ENCODE measurements around the gene MED17. TPM values are rescaled to one million over a fixed set of nuclear protein-coding genes. Genes with fewer than 3 reads are reported as not detected.

The MED17 gene
- total RNA-seq, 1 experiment from 2014 or later, result 26.9 TPM

DNA sequence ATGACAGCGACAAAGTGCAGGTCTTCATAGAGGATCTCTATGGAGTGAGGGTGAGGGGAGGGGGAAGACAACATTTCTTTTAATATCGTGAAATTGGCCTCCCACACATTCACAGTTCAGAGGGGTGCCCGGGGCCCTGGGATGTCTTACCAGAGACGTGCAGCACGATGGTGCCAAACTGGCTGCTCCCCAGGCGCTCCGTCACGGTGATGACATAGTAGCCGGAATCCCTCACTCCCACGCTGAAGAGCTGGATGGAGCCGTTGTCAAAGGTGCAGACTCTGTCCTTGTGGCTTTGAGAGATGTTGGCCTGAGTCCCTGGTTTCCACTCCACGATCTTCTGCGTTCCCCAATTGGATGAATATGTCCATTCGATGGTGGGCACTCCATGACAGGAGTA is 36.8 kb downstream of the MED17 start:
- Histone ChIP-seq H2AFZ (no peak overlapping the region), H3K4me1 (replicated peaks; ENCODE audit: insufficient read depth) (peaks cover 25% of the 10 kb centered on the region), H3K79me2 (ENCODE audit: low read depth) (no peaks in the 10 kb centered on the region), H4K20me1 (ENCODE audit: insufficient read depth) (no peaks in the 10 kb centered on the region), H3K27me3 (ENCODE audit: insufficient read depth, low read depth) (no peaks in the 10 kb centered on the region), H3K9me3 (ENCODE audit: insufficient read depth, low read depth) (no peaks in the 10 kb centered on the region), H3K27ac (no peak overlapping the region), H3K9me2 (ENCODE audit: insufficient read depth) (no peaks in the 10 kb centered on the region), H3F3A (ENCODE audit: insufficient read depth, low read depth) (peaks cover 28% of the 10 kb centered on the region), H3K4me3 (no peak overlapping the region), H3K4me2 (no peak overlapping the region), H3K36me3 (ENCODE audit: low read depth) (no peaks in the 10 kb centered on the region)
- intact Hi-C loops (cut with micrococcal nuclease; ENCODE audit: unreplicated experiment), result no loop called here
- ChIA-PET POLR2A (ENCODE audit: unreplicated experiment) (no interaction called here), CTCF (no interaction called here)
- DNase-seq, result no peak
- TF ChIP-seq, protein P1, sequence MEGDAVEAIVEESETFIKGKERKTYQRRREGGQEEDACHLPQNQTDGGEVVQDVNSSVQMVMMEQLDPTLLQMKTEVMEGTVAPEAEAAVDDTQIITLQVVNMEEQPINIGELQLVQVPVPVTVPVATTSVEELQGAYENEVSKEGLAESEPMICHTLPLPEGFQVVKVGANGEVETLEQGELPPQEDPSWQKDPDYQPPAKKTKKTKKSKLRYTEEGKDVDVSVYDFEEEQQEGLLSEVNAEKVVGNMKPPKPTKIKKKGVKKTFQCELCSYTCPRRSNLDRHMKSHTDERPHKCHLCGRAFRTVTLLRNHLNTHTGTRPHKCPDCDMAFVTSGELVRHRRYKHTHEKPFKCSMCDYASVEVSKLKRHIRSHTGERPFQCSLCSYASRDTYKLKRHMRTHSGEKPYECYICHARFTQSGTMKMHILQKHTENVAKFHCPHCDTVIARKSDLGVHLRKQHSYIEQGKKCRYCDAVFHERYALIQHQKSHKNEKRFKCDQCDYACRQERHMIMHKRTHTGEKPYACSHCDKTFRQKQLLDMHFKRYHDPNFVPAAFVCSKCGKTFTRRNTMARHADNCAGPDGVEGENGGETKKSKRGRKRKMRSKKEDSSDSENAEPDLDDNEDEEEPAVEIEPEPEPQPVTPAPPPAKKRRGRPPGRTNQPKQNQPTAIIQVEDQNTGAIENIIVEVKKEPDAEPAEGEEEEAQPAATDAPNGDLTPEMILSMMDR (conservative IDR thresholded peaks at IDR 0.05), result no peak
- no peak for TF ChIP-seq EZH2 (IDR thresholded peaks at IDR 0.05; ENCODE audit: low read depth)
- no TSS peak for BruUV-seq (replicated peaks)

DNA sequence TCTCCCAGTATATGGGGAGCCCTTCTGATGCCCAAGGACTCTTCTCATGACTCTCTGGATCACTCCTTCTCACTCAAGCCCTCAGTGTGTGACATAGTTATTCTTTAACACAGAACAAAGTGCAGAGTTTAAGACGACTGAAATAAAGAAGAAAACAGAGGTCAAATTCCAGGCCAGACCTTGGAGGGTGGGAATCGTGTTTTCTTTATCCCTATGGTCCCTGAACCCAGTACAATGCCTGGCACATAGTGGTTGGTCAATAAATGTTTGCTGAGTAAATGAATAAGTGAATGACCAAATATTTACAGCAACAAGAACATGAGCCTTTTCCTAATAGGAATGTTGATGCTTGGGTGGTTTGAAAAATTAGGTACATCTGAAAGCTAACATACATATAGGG is 37.5 kb downstream of the MED17 start:
- intact Hi-C loops (cut with micrococcal nuclease; ENCODE audit: unreplicated experiment), result no loop called here
- H3K9me2 ChIP-seq (ENCODE audit: insufficient read depth), result no peaks in the 10 kb centered on the region
- TF ChIP-seq EZH2 (IDR thresholded peaks at IDR 0.05; ENCODE audit: low read depth), result no peak
- TF ChIP-seq, protein P1 (conservative IDR thresholded peaks at IDR 0.05), result no peak
- POLR2A ChIA-PET (ENCODE audit: unreplicated experiment), result no interaction called here
- no peak overlapping the region for H3K4me3 ChIP-seq
- no peaks in the 10 kb centered on the region for H3K27me3 ChIP-seq (ENCODE audit: insufficient read depth, low read depth)
- no peak for DNase-seq
- BruUV-seq (replicated peaks), result no TSS peak
- CTCF ChIA-PET, result no interaction called here
- no peak overlapping the region for H3K27ac ChIP-seq
- no peaks in the 10 kb centered on the region for H3K36me3 ChIP-seq (ENCODE audit: low read depth)
- H3F3A ChIP-seq (ENCODE audit: insufficient read depth, low read depth), result peaks cover 21% of the 10 kb centered on the region
- H2AFZ ChIP-seq, result no peak overlapping the region
- H4K20me1 ChIP-seq (ENCODE audit: insufficient read depth), result no peaks in the 10 kb centered on the region
- H3K9me3 ChIP-seq (ENCODE audit: insufficient read depth, low read depth), result no peaks in the 10 kb centered on the region
- peaks cover 22% of the 10 kb centered on the region for H3K4me1 ChIP-seq (replicated peaks; ENCODE audit: insufficient read depth)
- H3K79me2 ChIP-seq (ENCODE audit: low read depth), result no peaks in the 10 kb centered on the region
- H3K4me2 ChIP-seq, result no peak overlapping the region

DNA sequence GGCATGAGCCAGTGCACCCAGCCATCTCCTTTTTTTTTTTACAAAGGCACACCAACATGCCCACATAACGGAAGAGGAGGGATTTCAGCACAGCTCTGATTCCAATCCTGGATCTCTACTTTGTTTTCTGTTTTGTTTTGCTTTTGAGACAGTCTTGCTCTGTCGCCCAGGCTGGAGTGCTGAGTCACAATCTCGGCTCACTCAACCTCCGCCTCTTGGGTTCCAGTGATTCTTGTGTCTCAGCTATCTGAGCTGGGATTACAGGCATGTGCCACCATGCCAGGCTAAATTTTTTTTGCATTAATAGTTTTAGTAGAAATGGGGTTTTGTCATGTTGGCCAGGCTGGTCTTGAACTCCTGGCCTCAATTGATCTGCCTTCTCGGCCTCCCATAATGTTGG is 38.3 kb downstream of the MED17 start:
- Histone ChIP-seq H2AFZ (no peak overlapping the region), H3K9me2 (ENCODE audit: insufficient read depth) (no peaks in the 10 kb centered on the region), H3K27ac (no peak overlapping the region), H3K4me3 (no peak overlapping the region), H3K27me3 (ENCODE audit: insufficient read depth, low read depth) (no peaks in the 10 kb centered on the region), H3K36me3 (ENCODE audit: low read depth) (no peaks in the 10 kb centered on the region), H3K4me2 (no peak overlapping the region), H3K4me1 (replicated peaks; ENCODE audit: insufficient read depth) (peaks cover 15% of the 10 kb centered on the region), H3F3A (ENCODE audit: insufficient read depth, low read depth) (peaks cover 13% of the 10 kb centered on the region), H3K9me3 (ENCODE audit: insufficient read depth, low read depth) (no peaks in the 10 kb centered on the region), H3K79me2 (ENCODE audit: low read depth) (no peaks in the 10 kb centered on the region), H4K20me1 (ENCODE audit: insufficient read depth) (no peaks in the 10 kb centered on the region)
- no peak for TF ChIP-seq EZH2 (IDR thresholded peaks at IDR 0.05; ENCODE audit: low read depth)
- TF ChIP-seq, protein P1 (conservative IDR thresholded peaks at IDR 0.05), result no peak
- no peak for DNase-seq
- intact Hi-C loops (cut with micrococcal nuclease; ENCODE audit: unreplicated experiment), result no loop called here
- POLR2A ChIA-PET (ENCODE audit: unreplicated experiment), result no interaction called here
- CTCF ChIA-PET, result no interaction called here
- BruUV-seq (replicated peaks), result no TSS peak
